Brain microvascular endothelial cell (primary cell): ENCODE measurements around the gene USP7.
A peak's percentile ranks its signal among the peaks of the same experiment; 100 is the strongest.
"Not testable (repeated sequence)": the region's sequence is repeated elsewhere in the genome, so short reads cannot be mapped to it uniquely, and the experiment has no call there.

Experiments
- DNase-seq: peaks from one replicate; pipeline ENCODE4 v3.0.0-alpha.2; 2020
- H3K27ac ChIP-seq: fragments of 250-450 bp; sonication (Bioruptor Pico); 2 replicates; pipeline ENCODE4 v1.5.1; 2020; ENCODE audit warnings: mild to moderate bottlenecking, moderate library complexity
- H3K27me3 ChIP-seq: fragments of 250-450 bp; sonication (Bioruptor Pico); replicated peaks from 2 replicates; pipeline ENCODE4 v1.5.1; 2020; ENCODE audit warnings: mild to moderate bottlenecking
- H3K36me3 ChIP-seq: fragments of 250-450 bp; sonication (Bioruptor Pico); replicated peaks from 2 replicates; pipeline ENCODE4 v1.5.1; 2020; ENCODE audit warnings: mild to moderate bottlenecking
- H3K4me3 ChIP-seq: 2 replicates; pipeline ENCODE4 v1.5.1; 2011; ENCODE audit warnings: low read depth, mild to moderate bottlenecking, control low read depth, low read length, moderate library complexity
- in situ Hi-C: cut with HindIII; loops from 2 replicates; pipeline ENCODE4 v1.10.0; 2017; ENCODE audit warnings: low sequenced_read_pairs, low pct_ligation_motif_present
- TF ChIP-seq, protein P1 (sequence below): IDR thresholded peaks from 2 replicates; pipeline ENCODE4 v1.5.1; 2011; ENCODE audit warnings: low read depth, mild to moderate bottlenecking, moderate library complexity, low read length, control low read depth, inconsistent platforms; ENCODE audit errors: missing control alignments

USP7 gene

DNA sequence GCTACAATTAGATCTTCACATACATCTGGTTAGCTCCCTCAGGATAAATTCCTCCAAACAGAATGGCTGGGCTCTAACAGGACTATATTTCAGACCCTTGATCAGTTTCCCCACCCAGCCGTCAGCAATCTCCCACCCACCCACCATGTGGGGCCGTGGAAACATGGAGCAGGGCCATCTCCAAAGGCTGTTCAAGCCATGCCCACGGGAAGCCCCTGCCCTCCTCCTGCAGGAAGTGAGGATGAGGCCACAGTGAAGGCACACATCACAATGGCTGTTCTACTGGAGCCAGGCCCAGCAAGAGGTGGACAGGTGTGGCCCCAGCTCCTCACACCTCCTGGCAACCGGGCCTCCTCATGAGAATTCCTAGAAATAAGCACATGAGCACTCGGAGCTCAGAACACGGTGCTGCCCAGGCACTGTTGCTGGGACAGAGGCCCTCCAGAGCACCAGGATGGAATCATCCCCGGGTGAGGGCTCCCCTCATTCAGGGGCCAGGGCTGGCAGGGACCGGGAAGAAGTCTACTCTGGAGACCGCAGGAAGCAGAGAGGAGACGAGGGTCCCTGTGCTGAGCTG, 81.6 kb downstream of the USP7 start, which contains the start of gene LITAFD:
LITAFD (plus strand) TSS at position 311 of the 577 bp plus-strand sequence. CDS start 2,005 bp downstream, outside the sequence.
- no peak for DNase-seq
- TF ChIP-seq, protein P1, sequence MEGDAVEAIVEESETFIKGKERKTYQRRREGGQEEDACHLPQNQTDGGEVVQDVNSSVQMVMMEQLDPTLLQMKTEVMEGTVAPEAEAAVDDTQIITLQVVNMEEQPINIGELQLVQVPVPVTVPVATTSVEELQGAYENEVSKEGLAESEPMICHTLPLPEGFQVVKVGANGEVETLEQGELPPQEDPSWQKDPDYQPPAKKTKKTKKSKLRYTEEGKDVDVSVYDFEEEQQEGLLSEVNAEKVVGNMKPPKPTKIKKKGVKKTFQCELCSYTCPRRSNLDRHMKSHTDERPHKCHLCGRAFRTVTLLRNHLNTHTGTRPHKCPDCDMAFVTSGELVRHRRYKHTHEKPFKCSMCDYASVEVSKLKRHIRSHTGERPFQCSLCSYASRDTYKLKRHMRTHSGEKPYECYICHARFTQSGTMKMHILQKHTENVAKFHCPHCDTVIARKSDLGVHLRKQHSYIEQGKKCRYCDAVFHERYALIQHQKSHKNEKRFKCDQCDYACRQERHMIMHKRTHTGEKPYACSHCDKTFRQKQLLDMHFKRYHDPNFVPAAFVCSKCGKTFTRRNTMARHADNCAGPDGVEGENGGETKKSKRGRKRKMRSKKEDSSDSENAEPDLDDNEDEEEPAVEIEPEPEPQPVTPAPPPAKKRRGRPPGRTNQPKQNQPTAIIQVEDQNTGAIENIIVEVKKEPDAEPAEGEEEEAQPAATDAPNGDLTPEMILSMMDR: no peak
- no peak within 1 kb of the TSS for H3K27ac ChIP-seq
- in situ Hi-C loops: no loop called here
- no peaks in the 10 kb centered on the region for H3K27me3 ChIP-seq
- no peak within 1 kb of the TSS for H3K4me3 ChIP-seq
- H3K36me3 ChIP-seq: no peaks in the 10 kb centered on the region

GRCh38 chr16:8880839-8881510, 82.7 kb downstream of the USP7 start:
- no peaks in the 10 kb centered on the region for H3K27me3 ChIP-seq
- in situ Hi-C loops: no loop called here
- no peak overlapping the region for H3K4me3 ChIP-seq
- H3K36me3 ChIP-seq: no peaks in the 10 kb centered on the region
- TF ChIP-seq, protein P1: no peak
- no peak overlapping the region for H3K27ac ChIP-seq
- no peak for DNase-seq

DNA sequence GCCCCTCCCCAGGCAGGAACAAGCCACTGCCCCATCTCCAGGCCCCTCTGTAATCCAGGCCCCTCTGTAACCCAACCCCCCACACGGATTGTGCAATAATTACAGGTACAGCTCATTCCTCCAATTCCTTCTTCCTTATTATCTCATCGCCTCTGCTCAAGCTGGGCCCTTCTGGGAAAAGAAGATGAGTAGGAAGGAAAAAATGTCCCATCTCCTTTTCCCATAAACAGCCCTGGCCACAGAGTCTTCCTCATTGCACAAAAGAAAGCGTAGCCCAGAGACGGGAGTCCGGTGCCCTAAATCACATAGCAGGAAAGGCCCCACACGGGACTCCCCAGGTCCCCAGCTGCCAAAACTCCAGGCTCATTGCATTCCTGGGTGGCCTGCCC, 85.2 kb downstream of the USP7 start:
- TF ChIP-seq, protein P1: no peak

GRCh38 chr16:8877894-8878522, 85.7 kb downstream of the USP7 start:
- no peak for DNase-seq
- Histone ChIP-seq H3K36me3 (no peaks in the 10 kb centered on the region), H3K27me3 (no peaks in the 10 kb centered on the region), H3K4me3 (no peak overlapping the region), H3K27ac (no peak overlapping the region)
- TF ChIP-seq, protein P1: no peak
- in situ Hi-C loops: no loop called here

More for the DNA sequence above, 85.2 kb downstream of the USP7 start:
- in situ Hi-C loops: no loop called here
- H3K27ac ChIP-seq: no peak overlapping the region
- no peaks in the 10 kb centered on the region for H3K36me3 ChIP-seq
- peak; percentile 42 for DNase-seq
- H3K27me3 ChIP-seq: no peaks in the 10 kb centered on the region
- H3K4me3 ChIP-seq: no peak overlapping the region

- H3K36me3 ChIP-seq, H3K4me3 ChIP-seq, H3K27me3 ChIP-seq, in situ Hi-C loops, H3K27ac ChIP-seq, DNase-seq: not testable (repeated sequence)
These were observed 88.4 kb downstream of the USP7 start for GRCh38 chr16:8875317-8875716.

GRCh38 chr16:8874388-8874787, 89.3 kb downstream of the USP7 start:
- in situ Hi-C loops: no loop called here
- H3K36me3 ChIP-seq: no peaks in the 10 kb centered on the region
- TF ChIP-seq, protein P1: no peak
- H3K27me3 ChIP-seq: no peaks in the 10 kb centered on the region
- no peak overlapping the region for H3K4me3 ChIP-seq
- no peak overlapping the region for H3K27ac ChIP-seq
- DNase-seq: no peak

DNA sequence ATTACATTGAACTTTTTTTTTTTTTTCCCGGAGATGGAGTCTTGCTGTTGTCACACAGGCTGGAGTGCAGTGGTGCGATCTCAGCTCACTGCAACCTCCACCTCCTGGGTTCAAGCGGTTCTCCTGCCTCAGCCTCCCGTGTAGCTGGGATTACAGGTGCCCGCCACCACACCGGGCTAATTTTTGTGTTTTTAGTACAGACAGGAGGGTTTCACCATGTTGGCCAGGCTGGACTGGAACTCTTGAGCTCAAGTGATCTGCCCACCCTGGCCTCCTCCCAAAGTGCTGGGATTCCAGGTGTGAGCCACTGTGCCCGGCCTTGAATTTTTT, 89.9 kb downstream of the USP7 start:
- H3K36me3 ChIP-seq, in situ Hi-C loops, H3K27ac ChIP-seq, H3K27me3 ChIP-seq, DNase-seq, H3K4me3 ChIP-seq: not testable (repeated sequence)
